HepG2 (cell line): ENCODE measurements around the gene FKBP1B. TPM values are rescaled to one million over a fixed set of nuclear protein-coding genes. Genes with fewer than 3 reads are reported as not detected.

ENCODE experiments used
- BCL6 ChIP-seq: IDR thresholded peaks from 2 replicates; pipeline ENCODE4 v1.6.1; 2016; ENCODE audit warnings: missing genetic modification reagents, missing compliant biosample characterization
- EEA1 ChIP-seq: sonication (generic); formaldehyde crosslinking; IDR thresholded peaks from 2 replicates; pipeline ENCODE4 v1.5.1; 2020; ENCODE audit warnings: mild to moderate bottlenecking, missing genetic modification reagents, borderline replicate concordance
- JARID2 ChIP-seq: sonication (generic); formaldehyde crosslinking; IDR thresholded peaks from 2 replicates; pipeline ENCODE4 v1.8.1; 2023; ENCODE audit warnings: missing genetic modification reagents, inconsistent platforms; ENCODE audit not compliant: insufficient replicate concordance
- PITX1 ChIP-seq: sonication (generic); formaldehyde crosslinking; IDR thresholded peaks from 2 replicates; pipeline ENCODE4 v1.5.1; 2020; ENCODE audit warnings: mild to moderate bottlenecking, missing genetic modification reagents
- POLR2AphosphoS5 ChIP-seq: IDR thresholded peaks from 2 replicates; pipeline ENCODE4 v1.6.1; 2012; ENCODE audit warnings: low read depth, low read length
- POLR2G ChIP-seq: fragments of 200-400 bp; formaldehyde crosslinking; IDR thresholded peaks from 2 replicates; pipeline ENCODE4 v1.6.1; 2018; ENCODE audit warnings: mild to moderate bottlenecking, low read depth, low read length, moderate library complexity
- RAD51 ChIP-seq: fragments of 450-650 bp; IDR thresholded peaks from 2 replicates; pipeline ENCODE4 v1.6.1; 2016; ENCODE audit warnings: borderline replicate concordance
- ZKSCAN8 ChIP-seq: IDR thresholded peaks from 2 replicates; pipeline ENCODE4 v1.6.1; 2016; ENCODE audit warnings: borderline replicate concordance, missing genetic modification reagents, missing compliant biosample characterization
- ZNF441 ChIP-seq: sonication (generic); formaldehyde crosslinking; IDR thresholded peaks from 2 replicates; pipeline ENCODE4 v1.7.0; 2021; ENCODE audit warnings: missing genetic modification reagents, borderline replicate concordance
- ZSCAN9 ChIP-seq: IDR thresholded peaks from 2 replicates; pipeline ENCODE4 v1.6.1; 2016; ENCODE audit warnings: borderline replicate concordance
- polyA plus RNA-seq, 8 experiments: library from polyadenylated mRNA; depleted of rRNA in 3 of 8; stranded (reverse) in 7 of 8; unstranded in 1 of 8; fragments of >200 nt; fragmentation: Illumina TruSeq in 4 of 8; extraction: Trizol in 4 of 8; gene quantifications; 2 replicates each; pipeline versions ENCODE4 v1.2.1 to v1.2.3, GENCODE V29; 2011 to 2016; ENCODE audit warnings: low read depth in 4 of 8, missing spikeins in 1 of 8, mixed read lengths in 1 of 8; ENCODE audit not compliant: insufficient read depth in 1 of 8
- total RNA-seq, 5 experiments: library from RNA; depleted of rRNA; stranded (reverse); fragments of >200 nt; fragmentation: Illumina TruSeq; extraction: Trizol; gene quantifications; 2 replicates each; pipeline ENCODE4 v1.2.3, GENCODE V29; 2016; ENCODE audit warnings: low read depth in 1 of 5
- TF ChIP-seq, protein P1 (sequence below), 2 experiments: sonication (generic) in 1 of 2; formaldehyde crosslinking in 1 of 2; IDR thresholded peaks; 2 replicates each; pipeline versions ENCODE4 v1.4.0 to v1.6.1; 2016 to 2020; ENCODE audit warnings: borderline replicate concordance in 1 of 2, low read depth in 1 of 2, mild to moderate bottlenecking in 1 of 2, missing genetic modification reagents in 1 of 2
- TF ChIP-seq, protein P2 (sequence below): sonication (generic); formaldehyde crosslinking; IDR thresholded peaks from 2 replicates; pipeline ENCODE4 v1.4.0; 2020; ENCODE audit warnings: missing genetic modification reagents
- TF ChIP-seq, protein P3 (sequence below), 2 experiments: sonication (generic) in 1 of 2; formaldehyde crosslinking in 1 of 2; IDR thresholded peaks; 2 replicates each; pipeline versions ENCODE4 v1.4.0 to v1.6.1; 2018 to 2020; ENCODE audit warnings: missing genetic modification reagents in 2 of 2, borderline replicate concordance in 1 of 2, low read depth in 1 of 2, mild to moderate bottlenecking in 1 of 2, missing biosample characterization in 1 of 2
- TF ChIP-seq, protein P4 (sequence below): sonication (generic); formaldehyde crosslinking; IDR thresholded peaks from 2 replicates; pipeline ENCODE4 v1.8.1; 2023; ENCODE audit warnings: missing genetic modification reagents, inconsistent platforms, borderline replicate concordance
- TF ChIP-seq, protein P5 (sequence below): fragments of 450-650 bp; IDR thresholded peaks from 2 replicates; pipeline ENCODE4 v1.6.1; 2016

Gene FKBP1B
- total and polyA plus RNA-seq, 2 of the 13 experiments (the other 11 are each of a cell fraction or from before 2014, with no cell fraction given) = 35.2 to 96.3 TPM

DNA sequence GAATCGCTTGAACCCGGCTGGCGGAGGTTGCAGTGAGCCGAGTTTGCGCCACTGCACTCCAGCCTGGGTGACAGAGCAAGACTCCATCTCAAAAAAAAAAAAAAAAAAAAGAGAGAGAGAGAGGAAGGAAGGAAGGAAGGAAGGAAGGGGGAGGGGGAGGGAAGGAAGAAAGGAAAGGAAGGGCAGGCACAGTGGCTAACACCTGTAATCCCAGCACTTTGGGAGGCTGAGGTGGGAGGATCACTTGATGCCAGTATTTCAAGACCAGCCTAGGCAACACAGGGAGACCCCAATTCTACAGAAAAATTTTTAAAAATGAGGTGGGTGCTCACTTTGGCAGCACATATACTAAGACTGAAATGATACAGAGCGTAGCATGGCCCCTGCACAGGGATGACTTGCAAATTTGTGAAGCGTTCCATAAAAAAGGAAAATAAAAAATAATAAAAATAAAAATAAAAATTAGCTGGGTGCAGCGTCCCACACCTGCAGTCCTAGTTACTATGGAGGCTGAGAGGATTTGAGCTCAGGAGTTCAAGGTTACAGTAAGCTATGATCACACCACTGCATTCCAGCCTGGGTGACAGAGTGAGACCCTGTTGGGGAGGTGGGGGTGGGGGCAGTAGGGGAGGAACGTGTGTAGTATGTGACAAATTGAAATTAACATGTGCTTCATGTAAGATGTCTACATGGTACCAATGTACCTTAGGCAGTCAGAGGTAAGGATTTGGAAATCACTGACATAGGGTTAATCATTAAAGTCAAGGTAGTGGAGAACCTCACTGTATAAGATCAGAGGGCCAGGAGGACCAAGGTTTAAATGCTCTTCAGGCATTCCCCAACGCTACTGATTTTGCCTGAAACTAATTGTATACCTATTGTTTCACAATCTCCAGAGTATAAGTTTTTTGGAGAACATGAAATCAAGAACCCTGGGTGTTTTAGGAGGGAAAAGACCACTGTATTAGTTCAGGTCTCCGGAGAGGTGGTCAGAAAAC is 3.7 kb upstream of the FKBP1B start (continued):
- TF ChIP-seq, protein P1, sequence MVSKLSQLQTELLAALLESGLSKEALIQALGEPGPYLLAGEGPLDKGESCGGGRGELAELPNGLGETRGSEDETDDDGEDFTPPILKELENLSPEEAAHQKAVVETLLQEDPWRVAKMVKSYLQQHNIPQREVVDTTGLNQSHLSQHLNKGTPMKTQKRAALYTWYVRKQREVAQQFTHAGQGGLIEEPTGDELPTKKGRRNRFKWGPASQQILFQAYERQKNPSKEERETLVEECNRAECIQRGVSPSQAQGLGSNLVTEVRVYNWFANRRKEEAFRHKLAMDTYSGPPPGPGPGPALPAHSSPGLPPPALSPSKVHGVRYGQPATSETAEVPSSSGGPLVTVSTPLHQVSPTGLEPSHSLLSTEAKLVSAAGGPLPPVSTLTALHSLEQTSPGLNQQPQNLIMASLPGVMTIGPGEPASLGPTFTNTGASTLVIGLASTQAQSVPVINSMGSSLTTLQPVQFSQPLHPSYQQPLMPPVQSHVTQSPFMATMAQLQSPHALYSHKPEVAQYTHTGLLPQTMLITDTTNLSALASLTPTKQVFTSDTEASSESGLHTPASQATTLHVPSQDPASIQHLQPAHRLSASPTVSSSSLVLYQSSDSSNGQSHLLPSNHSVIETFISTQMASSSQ (IDR thresholded peaks at IDR 0.05; ENCODE audit: low read depth) = peak; percentile 82
- TF ChIP-seq, protein P1 (CRISPR knock-in tag; IDR thresholded peaks at IDR 0.05; ENCODE audit: borderline replicate concordance) = peak; percentile 77
- peak; percentile 79 for TF ChIP-seq BCL6 (CRISPR knock-in tag)
- TF ChIP-seq, protein P2, sequence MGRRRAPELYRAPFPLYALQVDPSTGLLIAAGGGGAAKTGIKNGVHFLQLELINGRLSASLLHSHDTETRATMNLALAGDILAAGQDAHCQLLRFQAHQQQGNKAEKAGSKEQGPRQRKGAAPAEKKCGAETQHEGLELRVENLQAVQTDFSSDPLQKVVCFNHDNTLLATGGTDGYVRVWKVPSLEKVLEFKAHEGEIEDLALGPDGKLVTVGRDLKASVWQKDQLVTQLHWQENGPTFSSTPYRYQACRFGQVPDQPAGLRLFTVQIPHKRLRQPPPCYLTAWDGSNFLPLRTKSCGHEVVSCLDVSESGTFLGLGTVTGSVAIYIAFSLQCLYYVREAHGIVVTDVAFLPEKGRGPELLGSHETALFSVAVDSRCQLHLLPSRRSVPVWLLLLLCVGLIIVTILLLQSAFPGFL = no peak
- TF ChIP-seq, protein P3, sequence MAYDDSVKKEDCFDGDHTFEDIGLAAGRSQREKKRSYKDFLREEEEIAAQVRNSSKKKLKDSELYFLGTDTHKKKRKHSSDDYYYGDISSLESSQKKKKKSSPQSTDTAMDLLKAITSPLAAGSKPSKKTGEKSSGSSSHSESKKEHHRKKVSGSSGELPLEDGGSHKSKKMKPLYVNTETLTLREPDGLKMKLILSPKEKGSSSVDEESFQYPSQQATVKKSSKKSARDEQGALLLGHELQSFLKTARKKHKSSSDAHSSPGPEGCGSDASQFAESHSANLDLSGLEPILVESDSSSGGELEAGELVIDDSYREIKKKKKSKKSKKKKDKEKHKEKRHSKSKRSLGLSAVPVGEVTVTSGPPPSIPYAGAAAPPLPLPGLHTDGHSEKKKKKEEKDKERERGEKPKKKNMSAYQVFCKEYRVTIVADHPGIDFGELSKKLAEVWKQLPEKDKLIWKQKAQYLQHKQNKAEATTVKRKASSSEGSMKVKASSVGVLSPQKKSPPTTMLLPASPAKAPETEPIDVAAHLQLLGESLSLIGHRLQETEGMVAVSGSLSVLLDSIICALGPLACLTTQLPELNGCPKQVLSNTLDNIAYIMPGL (CRISPR knock-in tag; IDR thresholded peaks at IDR 0.05; ENCODE audit: borderline replicate concordance in 1 of 2, low read depth in 1 of 2) = peak in 1 of 2 experiments; percentile 48; a peak in 1 of 4 replicates
- peak; percentile 52 for TF ChIP-seq POLR2G
- no peak for TF ChIP-seq RAD51
- TF ChIP-seq JARID2 (CRISPR knock-in tag) = no peak
- peak; percentile 74 for TF ChIP-seq POLR2AphosphoS5
- TF ChIP-seq EEA1 (CRISPR knock-in tag) = no peak
- no peak for TF ChIP-seq ZSCAN9 (CRISPR knock-in tag)
- 0 out of 2 replicates have a peak, but pooled peaks have one; percentile 33 for TF ChIP-seq PITX1 (CRISPR knock-in tag)
- TF ChIP-seq, protein P4, sequence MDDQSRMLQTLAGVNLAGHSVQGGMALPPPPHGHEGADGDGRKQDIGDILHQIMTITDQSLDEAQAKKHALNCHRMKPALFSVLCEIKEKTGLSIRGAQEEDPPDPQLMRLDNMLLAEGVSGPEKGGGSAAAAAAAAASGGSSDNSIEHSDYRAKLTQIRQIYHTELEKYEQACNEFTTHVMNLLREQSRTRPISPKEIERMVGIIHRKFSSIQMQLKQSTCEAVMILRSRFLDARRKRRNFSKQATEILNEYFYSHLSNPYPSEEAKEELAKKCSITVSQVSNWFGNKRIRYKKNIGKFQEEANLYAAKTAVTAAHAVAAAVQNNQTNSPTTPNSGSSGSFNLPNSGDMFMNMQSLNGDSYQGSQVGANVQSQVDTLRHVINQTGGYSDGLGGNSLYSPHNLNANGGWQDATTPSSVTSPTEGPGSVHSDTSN (CRISPR knock-in tag) = no peak
- 0 out of 2 replicates have a peak, but pooled peaks have one; percentile 4 for TF ChIP-seq ZNF441 (CRISPR knock-in tag)
- TF ChIP-seq, protein P5, sequence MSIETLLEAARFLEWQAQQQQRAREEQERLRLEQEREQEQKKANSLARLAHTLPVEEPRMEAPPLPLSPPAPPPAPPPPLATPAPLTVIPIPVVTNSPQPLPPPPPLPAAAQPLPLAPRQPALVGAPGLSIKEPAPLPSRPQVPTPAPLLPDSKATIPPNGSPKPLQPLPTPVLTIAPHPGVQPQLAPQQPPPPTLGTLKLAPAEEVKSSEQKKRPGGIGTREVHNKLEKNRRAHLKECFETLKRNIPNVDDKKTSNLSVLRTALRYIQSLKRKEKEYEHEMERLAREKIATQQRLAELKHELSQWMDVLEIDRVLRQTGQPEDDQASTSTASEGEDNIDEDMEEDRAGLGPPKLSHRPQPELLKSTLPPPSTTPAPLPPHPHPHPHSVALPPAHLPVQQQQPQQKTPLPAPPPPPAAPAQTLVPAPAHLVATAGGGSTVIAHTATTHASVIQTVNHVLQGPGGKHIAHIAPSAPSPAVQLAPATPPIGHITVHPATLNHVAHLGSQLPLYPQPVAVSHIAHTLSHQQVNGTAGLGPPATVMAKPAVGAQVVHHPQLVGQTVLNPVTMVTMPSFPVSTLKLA = peak; percentile 80
- 0 out of 2 replicates have a peak, but pooled peaks have one; percentile 14 for TF ChIP-seq ZKSCAN8 (CRISPR knock-in tag)
